Measurements from ENCODE around the gene BARX2.
A peak's percentile ranks its signal among the peaks of the same experiment; 100 is the strongest.

The BARX2 gene

DNA sequence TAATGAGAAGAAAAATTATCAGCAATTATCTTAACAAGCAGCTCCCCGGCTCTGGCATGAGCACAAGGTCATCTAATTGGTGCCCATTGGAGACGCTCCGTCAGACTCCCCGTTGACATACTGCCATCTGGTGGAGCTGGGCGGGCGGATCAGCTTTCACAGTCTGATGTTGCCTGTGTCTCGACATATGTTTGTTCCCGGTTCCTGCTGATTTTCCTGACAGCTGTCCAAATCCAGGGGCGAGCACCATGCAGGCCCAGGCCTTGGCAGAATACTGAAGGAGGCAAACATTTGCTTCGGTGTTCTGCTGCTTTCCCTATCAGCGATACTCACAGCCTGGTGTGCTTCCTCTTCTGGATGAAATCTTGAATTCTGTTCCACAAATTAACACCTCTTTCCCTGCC is 43.8 kb upstream of the BARX2 start:
- ChIA-PET CTCF (interaction anchor here (0.6 to 7.0 kb wide), 26 partner anchors 12 to 447 kb away, joined by 3 to 70 read pairs (median 4); no protein-coding TSS in a partner anchor), POLR2A (no interaction called here)
- H3K27ac ChIP-seq (ENCODE audit: extremely low read depth, low read depth, low read length) = no peak overlapping the region
- H3K4me1 ChIP-seq (ENCODE audit: control insufficient read depth, insufficient read depth, low read length) = no peaks in the 10 kb centered on the region
- H3K9me3 ChIP-seq (ENCODE audit: control insufficient read depth, insufficient read depth, low read depth, low read length) = no peaks in the 10 kb centered on the region
- no peaks in the 10 kb centered on the region for H3K36me3 ChIP-seq (ENCODE audit: control insufficient read depth in 2 of 2, insufficient read depth in 1 of 2, low read length in 2 of 2)
- H3K4me3 ChIP-seq (ENCODE audit: low read depth, low read length) = no peak overlapping the region
- TF ChIP-seq ZBTB7A (tag by site-specific recombination; IDR thresholded peaks at IDR 0.05; ENCODE audit: low read depth) (no peak), ZNF677 (tag by site-specific recombination; IDR thresholded peaks at IDR 0.05) (no peak), ZNF561 (tag by site-specific recombination; IDR thresholded peaks at IDR 0.05; ENCODE audit: borderline replicate concordance) (no peak), ZFP41 (tag by site-specific recombination; IDR thresholded peaks at IDR 0.05; ENCODE audit: borderline replicate concordance) (no peak), ZEB2 (tag by site-specific recombination; IDR thresholded peaks at IDR 0.05) (no peak), ZNF654 (tag by site-specific recombination; IDR thresholded peaks at IDR 0.05; ENCODE audit: low read depth) (peak; percentile 88), ZNF37A (tag by site-specific recombination; IDR thresholded peaks at IDR 0.05) (no peak), ZNF214 (tag by site-specific recombination; IDR thresholded peaks at IDR 0.05; ENCODE audit: borderline replicate concordance) (no peak), ZNF660 (tag by site-specific recombination; IDR thresholded peaks at IDR 0.05) (peak; percentile 34; the same call in 1 of the 2 replicates), ZNF830 (tag by site-specific recombination; IDR thresholded peaks at IDR 0.05; ENCODE audit: low read depth) (no peak), ZIC2 (tag by site-specific recombination; IDR thresholded peaks at IDR 0.05) (peak; percentile 76), ZNF837 (tag by site-specific recombination; IDR thresholded peaks at IDR 0.05) (no peak), ZNF138 (tag by site-specific recombination; IDR thresholded peaks at IDR 0.05; ENCODE audit: borderline replicate concordance) (no peak), ZNF302 (tag by site-specific recombination; IDR thresholded peaks at IDR 0.05; ENCODE audit: low read depth) (no peak), ZSCAN30 (tag by site-specific recombination; IDR thresholded peaks at IDR 0.05) (no peak)
- TF ChIP-seq, protein P1, sequence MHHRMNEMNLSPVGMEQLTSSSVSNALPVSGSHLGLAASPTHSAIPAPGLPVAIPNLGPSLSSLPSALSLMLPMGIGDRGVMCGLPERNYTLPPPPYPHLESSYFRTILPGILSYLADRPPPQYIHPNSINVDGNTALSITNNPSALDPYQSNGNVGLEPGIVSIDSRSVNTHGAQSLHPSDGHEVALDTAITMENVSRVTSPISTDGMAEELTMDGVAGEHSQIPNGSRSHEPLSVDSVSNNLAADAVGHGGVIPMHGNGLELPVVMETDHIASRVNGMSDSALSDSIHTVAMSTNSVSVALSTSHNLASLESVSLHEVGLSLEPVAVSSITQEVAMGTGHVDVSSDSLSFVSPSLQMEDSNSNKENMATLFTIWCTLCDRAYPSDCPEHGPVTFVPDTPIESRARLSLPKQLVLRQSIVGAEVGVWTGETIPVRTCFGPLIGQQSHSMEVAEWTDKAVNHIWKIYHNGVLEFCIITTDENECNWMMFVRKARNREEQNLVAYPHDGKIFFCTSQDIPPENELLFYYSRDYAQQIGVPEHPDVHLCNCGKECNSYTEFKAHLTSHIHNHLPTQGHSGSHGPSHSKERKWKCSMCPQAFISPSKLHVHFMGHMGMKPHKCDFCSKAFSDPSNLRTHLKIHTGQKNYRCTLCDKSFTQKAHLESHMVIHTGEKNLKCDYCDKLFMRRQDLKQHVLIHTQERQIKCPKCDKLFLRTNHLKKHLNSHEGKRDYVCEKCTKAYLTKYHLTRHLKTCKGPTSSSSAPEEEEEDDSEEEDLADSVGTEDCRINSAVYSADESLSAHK (tag by site-specific recombination; IDR thresholded peaks at IDR 0.05) = no peak
- TF ChIP-seq, protein P2, sequence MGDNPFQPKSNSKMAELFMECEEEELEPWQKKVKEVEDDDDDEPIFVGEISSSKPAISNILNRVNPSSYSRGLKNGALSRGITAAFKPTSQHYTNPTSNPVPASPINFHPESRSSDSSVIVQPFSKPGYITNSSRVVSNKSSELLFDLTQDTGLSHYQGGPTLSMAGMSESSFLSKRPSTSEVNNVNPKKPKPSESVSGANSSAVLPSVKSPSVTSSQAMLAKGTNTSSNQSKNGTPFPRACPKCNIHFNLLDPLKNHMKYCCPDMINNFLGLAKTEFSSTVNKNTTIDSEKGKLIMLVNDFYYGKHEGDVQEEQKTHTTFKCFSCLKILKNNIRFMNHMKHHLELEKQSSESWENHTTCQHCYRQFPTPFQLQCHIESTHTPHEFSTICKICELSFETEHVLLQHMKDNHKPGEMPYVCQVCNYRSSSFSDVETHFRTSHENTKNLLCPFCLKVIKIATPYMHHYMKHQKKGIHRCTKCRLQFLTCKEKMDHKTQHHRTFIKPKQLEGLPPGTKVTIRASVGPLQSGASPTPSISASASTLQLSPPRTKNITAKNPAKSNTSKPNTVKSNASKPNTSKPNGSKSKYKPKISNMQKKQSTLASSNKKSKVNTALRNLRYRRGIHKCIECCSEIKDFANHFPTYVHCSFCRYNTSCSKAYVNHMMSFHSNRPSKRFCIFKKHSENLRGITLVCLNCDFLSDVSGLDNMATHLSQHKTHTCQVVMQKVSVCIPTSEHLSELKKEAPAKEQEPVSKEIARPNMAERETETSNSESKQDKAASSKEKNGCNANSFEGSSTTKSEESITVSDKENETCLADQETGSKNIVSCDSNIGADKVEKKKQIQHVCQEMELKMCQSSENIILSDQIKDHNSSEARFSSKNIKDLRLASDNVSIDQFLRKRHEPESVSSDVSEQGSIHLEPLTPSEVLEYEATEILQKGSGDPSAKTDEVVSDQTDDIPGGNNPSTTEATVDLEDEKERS (tag by site-specific recombination; IDR thresholded peaks at IDR 0.05) = no peak
- TF ChIP-seq, protein P3, sequence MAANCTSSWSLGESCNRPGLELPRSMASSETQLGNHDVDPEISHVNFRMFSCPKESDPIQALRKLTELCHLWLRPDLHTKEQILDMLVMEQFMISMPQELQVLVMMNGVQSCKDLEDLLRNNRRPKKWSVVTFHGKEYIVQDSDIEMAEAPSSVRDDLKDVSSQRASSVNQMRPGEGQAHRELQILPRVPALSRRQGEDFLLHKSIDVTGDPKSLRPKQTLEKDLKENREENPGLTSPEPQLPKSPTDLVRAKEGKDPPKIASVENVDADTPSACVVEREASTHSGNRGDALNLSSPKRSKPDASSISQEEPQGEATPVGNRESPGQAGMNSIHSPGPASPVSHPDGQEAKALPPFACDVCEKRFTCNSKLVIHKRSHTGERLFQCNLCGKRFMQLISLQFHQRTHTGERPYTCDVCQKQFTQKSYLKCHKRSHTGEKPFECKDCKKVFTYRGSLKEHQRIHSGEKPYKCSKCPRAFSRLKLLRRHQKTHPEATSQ (tag by site-specific recombination; IDR thresholded peaks at IDR 0.05) = no peak
- TF ChIP-seq, protein P4, sequence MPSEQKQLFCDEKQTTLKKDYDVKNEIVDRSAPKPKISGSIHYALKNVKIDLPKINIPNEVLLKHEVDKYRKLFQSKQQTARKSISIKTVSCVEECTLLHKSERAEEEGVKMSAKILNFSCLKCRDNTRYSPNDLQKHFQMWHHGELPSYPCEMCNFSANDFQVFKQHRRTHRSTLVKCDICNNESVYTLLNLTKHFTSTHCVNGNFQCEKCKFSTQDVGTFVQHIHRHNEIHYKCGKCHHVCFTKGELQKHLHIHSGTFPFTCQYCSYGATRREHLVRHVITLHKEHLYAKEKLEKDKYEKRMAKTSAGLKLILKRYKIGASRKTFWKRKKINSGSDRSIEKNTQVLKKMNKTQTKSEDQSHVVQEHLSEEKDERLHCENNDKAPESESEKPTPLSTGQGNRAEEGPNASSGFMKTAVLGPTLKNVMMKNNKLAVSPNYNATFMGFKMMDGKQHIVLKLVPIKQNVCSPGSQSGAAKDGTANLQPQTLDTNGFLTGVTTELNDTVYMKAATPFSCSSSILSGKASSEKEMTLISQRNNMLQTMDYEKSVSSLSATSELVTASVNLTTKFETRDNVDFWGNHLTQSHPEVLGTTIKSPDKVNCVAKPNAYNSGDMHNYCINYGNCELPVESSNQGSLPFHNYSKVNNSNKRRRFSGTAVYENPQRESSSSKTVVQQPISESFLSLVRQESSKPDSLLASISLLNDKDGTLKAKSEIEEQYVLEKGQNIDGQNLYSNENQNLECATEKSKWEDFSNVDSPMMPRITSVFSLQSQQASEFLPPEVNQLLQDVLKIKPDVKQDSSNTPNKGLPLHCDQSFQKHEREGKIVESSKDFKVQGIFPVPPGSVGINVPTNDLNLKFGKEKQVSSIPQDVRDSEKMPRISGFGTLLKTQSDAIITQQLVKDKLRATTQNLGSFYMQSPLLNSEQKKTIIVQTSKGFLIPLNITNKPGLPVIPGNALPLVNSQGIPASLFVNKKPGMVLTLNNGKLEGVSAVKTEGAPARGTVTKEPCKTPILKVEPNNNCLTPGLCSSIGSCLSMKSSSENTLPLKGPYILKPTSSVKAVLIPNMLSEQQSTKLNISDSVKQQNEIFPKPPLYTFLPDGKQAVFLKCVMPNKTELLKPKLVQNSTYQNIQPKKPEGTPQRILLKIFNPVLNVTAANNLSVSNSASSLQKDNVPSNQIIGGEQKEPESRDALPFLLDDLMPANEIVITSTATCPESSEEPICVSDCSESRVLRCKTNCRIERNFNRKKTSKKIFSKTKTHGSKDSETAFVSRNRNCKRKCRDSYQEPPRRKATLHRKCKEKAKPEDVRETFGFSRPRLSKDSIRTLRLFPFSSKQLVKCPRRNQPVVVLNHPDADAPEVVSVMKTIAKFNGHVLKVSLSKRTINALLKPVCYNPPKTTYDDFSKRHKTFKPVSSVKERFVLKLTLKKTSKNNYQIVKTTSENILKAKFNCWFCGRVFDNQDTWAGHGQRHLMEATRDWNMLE (tag by site-specific recombination; conservative IDR thresholded peaks at IDR 0.05; ENCODE audit: low read depth) = no peak
- TF ChIP-seq, protein P5, sequence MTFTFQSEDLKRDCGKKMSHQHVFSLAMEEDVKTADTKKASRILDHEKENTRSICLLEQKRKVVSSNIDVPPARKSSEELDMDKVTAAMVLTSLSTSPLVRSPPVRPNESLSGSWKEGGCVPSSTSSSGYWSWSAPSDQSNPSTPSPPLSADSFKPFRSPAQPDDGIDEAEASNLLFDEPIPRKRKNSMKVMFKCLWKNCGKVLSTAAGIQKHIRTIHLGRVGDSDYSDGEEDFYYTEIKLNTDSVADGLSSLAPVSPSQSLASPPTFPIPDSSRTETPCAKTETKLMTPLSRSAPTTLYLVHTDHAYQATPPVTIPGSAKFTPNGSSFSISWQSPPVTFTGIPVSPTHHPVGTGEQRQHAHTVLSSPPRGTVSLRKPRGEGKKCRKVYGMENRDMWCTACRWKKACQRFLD (tag by site-specific recombination; IDR thresholded peaks at IDR 0.05) = no peak
- TF ChIP-seq, protein P6, sequence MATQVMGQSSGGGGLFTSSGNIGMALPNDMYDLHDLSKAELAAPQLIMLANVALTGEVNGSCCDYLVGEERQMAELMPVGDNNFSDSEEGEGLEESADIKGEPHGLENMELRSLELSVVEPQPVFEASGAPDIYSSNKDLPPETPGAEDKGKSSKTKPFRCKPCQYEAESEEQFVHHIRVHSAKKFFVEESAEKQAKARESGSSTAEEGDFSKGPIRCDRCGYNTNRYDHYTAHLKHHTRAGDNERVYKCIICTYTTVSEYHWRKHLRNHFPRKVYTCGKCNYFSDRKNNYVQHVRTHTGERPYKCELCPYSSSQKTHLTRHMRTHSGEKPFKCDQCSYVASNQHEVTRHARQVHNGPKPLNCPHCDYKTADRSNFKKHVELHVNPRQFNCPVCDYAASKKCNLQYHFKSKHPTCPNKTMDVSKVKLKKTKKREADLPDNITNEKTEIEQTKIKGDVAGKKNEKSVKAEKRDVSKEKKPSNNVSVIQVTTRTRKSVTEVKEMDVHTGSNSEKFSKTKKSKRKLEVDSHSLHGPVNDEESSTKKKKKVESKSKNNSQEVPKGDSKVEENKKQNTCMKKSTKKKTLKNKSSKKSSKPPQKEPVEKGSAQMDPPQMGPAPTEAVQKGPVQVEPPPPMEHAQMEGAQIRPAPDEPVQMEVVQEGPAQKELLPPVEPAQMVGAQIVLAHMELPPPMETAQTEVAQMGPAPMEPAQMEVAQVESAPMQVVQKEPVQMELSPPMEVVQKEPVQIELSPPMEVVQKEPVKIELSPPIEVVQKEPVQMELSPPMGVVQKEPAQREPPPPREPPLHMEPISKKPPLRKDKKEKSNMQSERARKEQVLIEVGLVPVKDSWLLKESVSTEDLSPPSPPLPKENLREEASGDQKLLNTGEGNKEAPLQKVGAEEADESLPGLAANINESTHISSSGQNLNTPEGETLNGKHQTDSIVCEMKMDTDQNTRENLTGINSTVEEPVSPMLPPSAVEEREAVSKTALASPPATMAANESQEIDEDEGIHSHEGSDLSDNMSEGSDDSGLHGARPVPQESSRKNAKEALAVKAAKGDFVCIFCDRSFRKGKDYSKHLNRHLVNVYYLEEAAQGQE (tag by site-specific recombination; IDR thresholded peaks at IDR 0.05) = peak; percentile 30; the same call in 1 of the 2 replicates

All from HEK293 (cell line).